ENCODE results near the gene RBM4. TPM values are rescaled to one million over a fixed set of nuclear protein-coding genes. Genes with fewer than 3 reads are reported as not detected.

The RBM4 gene
- total RNA-seq, 1 donor from 2014 or later: 168 TPM

GRCh38 chr11:66684635-66685034 lies 46.1 kb downstream of the RBM4 start:
- DNase-seq (ENCODE audit: low read depth): no peak

GRCh38 chr11:66685276-66686099 lies 47.0 kb downstream of the RBM4 start:
- no peak for DNase-seq (ENCODE audit: low read depth)
- H3K4me3 ChIP-seq (ENCODE audit: low read depth, low read length): no peak overlapping the region
- TF ChIP-seq CTCF (IDR thresholded peaks at IDR 0.05; ENCODE audit: insufficient read depth, low read length, poor library complexity, severe bottlenecking): no peak
- no peaks in the 10 kb centered on the region for H3K27me3 ChIP-seq (ENCODE audit: control insufficient read depth, insufficient read depth, low read length)
- peaks cover 2% of the 10 kb centered on the region for H3K36me3 ChIP-seq (ENCODE audit: control insufficient read depth, insufficient read depth, low read length)

More at GRCh38 chr11:66684635-66685034, 46.1 kb downstream of the RBM4 start:
- no peak for TF ChIP-seq CTCF (IDR thresholded peaks at IDR 0.05; ENCODE audit: insufficient read depth, low read length, poor library complexity, severe bottlenecking)
- Histone ChIP-seq H3K36me3 (ENCODE audit: control insufficient read depth, insufficient read depth, low read length) (peaks cover 1% of the 10 kb centered on the region), H3K27me3 (ENCODE audit: control insufficient read depth, insufficient read depth, low read length) (no peaks in the 10 kb centered on the region), H3K4me3 (ENCODE audit: low read depth, low read length) (no peak overlapping the region)

GRCh38 chr11:66686100-66686785 lies 47.7 kb downstream of the RBM4 start:
- H3K36me3 ChIP-seq (ENCODE audit: control insufficient read depth, insufficient read depth, low read length): peaks cover 2% of the 10 kb centered on the region
- no peak for DNase-seq (ENCODE audit: low read depth)
- H3K27me3 ChIP-seq (ENCODE audit: control insufficient read depth, insufficient read depth, low read length): no peaks in the 10 kb centered on the region
- no peak overlapping the region for H3K4me3 ChIP-seq (ENCODE audit: low read depth, low read length)
- TF ChIP-seq CTCF (IDR thresholded peaks at IDR 0.05; ENCODE audit: insufficient read depth, low read length, poor library complexity, severe bottlenecking): no peak

- peaks cover 3% of the 10 kb centered on the region for H3K36me3 ChIP-seq (ENCODE audit: control insufficient read depth, insufficient read depth, low read length)
- H3K27me3 ChIP-seq (ENCODE audit: control insufficient read depth, insufficient read depth, low read length): no peaks in the 10 kb centered on the region
- H3K4me3 ChIP-seq (ENCODE audit: low read depth, low read length): no peak overlapping the region
- no peak for TF ChIP-seq CTCF (IDR thresholded peaks at IDR 0.05; ENCODE audit: insufficient read depth, low read length, poor library complexity, severe bottlenecking)
- no peak for DNase-seq (ENCODE audit: low read depth)
Observed at GRCh38 chr11:66686801-66687750, 48.6 kb downstream of the RBM4 start.

GRCh38 chr11:66687831-66688281 lies 49.4 kb downstream of the RBM4 start:
- Histone ChIP-seq H3K4me3 (ENCODE audit: low read depth, low read length) (no peak overlapping the region), H3K36me3 (ENCODE audit: control insufficient read depth, insufficient read depth, low read length) (peaks cover 3% of the 10 kb centered on the region), H3K27me3 (ENCODE audit: control insufficient read depth, insufficient read depth, low read length) (no peaks in the 10 kb centered on the region)
- DNase-seq (ENCODE audit: low read depth): no peak
- TF ChIP-seq CTCF (IDR thresholded peaks at IDR 0.05; ENCODE audit: insufficient read depth, low read length, poor library complexity, severe bottlenecking): no peak

Measured in kidney epithelial cell (primary cell).